Activated T-helper 9 cell treated with anti-CD3 and anti-CD28 coated beads, Interleukin-2, amount 50 U/mL, for 16 hours (primary cell): ENCODE data around the gene PXMP4.
"Not testable (repeated sequence)": the region's sequence is repeated elsewhere in the genome, so short reads cannot be mapped to it uniquely, and the experiment has no call there.

Source experiments
- DNase-seq: peaks from one replicate; pipeline ENCODE4 v3.0.0-alpha.2; 2020; ENCODE audit warnings: low read depth

The PXMP4 gene

GRCh38 chr20:33702861-33703260 lies 17.2 kb downstream of the PXMP4 start:
- DNase-seq: no peak

DNA sequence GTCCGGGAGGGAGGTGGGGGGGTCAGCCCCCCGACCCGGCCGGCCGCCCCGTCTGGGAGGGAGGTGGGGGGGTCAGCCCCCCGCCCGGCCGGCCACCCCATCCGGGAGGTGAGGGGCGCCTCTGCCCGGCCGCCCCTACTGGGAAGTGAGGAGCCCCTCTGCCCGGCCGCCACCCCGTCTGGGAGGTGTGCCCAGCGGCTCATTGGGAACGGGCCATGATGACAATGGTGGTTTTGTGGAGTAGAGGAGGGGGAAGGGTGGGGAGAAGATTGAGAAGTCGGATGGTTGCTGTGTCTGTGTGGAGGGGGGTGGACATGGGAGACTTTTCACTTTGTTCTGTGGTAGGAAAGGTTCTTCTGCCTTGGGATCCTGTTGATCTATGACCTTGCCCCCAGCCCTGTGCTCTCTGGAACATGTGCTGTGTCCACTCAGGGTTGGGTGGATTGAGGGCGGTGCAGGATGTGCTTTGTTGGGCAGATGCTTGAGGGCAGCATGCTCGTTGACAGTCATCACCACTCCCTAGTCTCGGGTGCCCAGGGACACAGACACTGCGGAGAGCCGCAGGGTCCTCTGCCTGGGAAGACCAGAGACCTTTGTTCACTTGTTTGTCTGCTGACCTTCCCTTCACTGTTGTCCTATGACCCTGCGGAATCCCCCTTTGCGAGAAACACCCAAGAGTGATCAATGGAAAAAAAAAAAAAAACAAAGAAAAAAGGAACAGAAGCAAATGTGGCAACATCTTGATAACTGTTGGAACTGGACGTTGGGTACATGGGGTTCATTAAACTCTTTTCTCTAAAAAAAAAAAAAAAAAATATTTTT lies 18.3 kb downstream of the PXMP4 start:
- DNase-seq: no peak

DNA sequence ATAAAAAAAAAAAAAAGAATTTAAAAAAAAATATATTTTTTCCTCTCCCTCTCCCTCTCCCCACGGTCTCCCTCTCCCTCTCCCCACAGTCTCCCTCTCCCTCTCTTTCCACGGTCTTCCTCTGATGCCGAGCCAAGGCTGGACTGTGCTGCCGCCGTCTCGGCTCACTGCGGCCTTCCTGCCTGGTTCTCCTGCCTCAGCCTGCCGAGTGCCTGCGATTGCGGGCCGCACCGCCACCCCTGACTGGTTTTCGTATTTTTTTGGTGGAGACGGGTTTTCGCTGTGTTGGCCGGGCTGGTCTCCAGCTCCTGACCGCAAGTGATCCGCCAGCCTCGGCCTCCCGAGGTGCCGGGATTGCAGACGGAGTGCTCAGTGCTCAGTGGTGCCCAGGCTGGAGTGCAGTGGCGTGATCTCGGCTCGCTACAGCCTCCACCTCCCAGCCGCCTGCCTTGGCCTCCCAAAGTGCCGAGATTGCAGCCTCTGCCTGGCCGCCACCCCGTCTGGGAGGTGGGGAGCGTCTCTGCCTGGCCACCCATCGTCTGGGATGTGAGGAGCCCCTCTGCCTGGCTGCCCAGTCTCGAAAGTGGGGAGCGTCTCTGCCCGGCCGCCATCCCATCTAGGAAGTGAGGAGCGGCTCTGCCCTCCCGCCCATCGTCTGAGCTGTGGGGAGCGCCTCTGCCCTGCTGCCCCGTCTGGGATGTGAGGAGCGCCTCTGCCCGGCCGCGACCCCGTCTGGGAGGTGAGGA lies 19.2 kb downstream of the PXMP4 start:
- not testable (repeated sequence) for DNase-seq

- DNase-seq: not testable (repeated sequence)
Observed at GRCh38 chr20:33698966-33699365, 21.1 kb downstream of the PXMP4 start.

DNA sequence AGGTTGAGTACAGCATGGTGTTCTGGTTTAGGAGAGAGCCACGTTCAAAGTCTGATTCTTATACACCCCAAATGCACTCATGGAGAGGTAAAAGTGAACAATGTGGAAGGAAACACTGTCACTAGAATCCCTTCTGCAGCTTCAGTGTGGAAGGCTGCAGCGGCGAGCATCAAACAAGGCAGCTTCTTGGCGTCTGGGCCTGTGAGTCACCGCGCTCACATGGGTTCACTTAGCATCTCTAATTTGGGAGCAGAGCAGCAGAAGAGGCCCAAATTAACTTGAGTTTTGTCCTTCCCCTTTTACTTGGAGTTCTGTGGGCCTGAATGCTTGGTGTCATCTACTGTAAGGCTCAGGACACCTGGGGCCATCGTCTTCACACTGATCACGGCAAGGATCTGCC lies 23.0 kb downstream of the PXMP4 start:
- no peak for DNase-seq

- no peak for DNase-seq
Observed at GRCh38 chr20:33696448-33696847, 23.7 kb downstream of the PXMP4 start.

DNA sequence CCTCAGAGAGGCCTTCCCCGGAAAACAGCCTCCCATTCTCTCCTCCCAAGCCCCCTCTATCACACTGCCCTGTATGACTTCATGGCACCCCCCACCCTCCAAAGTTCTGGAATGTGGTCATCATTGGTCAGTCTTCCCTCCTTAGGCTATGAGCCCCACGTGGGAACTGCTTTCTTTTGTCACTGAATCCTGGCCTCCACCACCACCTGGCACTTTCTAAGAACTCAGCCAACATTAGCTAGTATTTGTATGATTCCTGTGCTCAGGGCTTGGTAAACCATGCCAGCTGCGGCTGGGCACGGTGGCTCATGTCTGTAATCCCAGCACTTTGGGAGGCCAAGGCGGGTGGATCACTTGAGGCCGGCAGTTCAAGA lies 25.5 kb downstream of the PXMP4 start:
- DNase-seq: no peak

DNA sequence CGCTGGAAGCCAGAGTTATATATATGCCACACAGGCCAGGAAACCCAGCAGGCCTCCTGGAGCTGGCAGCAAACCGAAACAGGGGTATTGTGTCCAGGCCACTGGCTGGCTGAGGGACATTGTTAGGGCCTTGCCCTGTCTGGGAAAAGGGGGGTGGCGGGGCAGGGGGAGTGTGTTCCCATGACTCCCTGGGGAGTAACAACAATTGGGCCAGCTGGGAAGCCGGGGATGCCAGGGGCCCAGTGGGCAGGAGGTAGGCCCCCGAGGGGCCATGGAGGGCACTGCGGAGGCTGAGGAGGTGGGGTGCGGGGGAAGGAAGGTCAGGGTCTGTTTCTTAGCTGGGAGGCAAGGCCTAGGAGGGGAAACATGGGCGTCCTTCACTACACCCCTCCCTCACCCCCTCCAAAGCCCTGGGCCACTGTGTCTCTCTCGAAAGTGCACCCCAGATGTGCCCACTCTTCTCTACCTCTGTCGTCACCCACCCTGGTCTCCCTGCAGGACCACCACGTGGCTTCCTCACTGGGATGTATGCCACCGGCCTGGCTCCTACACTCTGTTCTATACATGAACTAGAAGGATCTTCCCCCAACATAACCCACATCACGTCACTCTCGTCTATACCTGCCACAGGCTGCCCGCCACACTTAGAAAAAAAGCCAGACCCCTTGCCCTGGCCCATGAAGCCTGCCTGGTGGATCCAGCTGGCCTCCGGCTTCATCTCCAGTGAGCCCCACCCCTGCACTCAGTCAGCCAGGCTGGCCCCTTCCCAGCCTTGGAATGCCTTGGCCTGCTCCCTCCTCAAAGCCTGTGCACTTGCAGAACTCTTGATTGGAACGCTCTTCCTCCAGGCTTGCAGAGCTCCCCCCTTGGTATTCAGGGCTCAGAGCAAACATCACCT lies 26.1 kb downstream of the PXMP4 start:
- DNase-seq: no peak

DNA sequence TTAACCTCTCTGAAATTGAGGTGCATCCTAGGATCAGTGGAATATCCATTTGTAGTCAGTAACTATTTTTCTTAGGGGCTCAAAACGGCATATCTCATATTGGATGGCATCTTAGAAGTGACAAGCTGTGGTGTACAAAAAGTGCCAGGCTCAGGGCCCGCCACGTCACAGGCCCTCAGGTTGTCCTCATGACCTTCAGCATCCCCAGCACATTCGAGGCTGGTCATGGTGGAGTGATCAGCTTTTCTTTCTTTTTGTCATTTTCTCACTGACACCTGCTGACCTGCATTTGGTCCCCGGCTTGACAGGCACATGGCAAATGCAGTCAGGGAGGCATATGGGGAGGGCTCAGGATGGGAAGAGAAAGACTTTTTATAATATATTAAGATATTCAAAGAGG lies 26.8 kb downstream of the PXMP4 start:
- DNase-seq: no peak

DNA sequence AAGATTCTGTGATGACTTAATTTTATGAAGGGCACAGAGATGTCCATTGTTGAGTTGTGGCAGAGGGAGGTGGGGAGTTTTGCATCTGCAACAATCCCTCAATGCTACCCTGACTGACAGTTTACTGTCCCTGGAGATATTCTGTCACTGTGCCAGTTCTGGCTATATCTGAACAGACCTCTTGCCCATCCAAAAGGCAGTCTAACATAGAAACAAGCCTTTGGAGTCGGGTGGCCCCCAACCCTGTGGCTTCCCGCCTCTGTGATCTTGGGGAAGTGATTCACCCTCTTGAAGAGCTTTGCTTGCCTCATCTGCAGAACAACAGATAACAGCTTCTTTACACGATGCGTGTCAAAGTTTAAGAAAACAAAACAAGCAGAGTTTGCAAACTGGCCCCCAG lies 30.1 kb downstream of the PXMP4 start:
- no peak for DNase-seq

DNA sequence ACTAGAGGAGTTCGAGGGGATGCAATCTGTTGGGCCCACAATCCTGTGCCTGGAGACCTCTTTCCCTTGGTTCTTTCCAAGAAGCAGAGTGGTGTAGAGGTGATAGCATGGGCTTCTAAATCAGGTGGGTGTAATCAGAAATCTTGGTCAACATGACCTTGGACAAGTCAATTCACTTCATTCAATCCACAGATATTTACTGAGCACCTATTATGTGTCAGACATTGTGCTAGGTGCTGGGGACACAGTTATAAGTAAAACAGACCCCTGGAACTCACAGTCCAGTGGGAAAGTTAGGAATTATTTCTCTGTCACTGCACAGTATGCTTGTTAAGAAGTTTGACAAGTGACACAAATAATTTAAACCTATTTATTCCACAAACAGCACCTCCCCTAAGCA lies 30.6 kb downstream of the PXMP4 start:
- DNase-seq: no peak

DNA sequence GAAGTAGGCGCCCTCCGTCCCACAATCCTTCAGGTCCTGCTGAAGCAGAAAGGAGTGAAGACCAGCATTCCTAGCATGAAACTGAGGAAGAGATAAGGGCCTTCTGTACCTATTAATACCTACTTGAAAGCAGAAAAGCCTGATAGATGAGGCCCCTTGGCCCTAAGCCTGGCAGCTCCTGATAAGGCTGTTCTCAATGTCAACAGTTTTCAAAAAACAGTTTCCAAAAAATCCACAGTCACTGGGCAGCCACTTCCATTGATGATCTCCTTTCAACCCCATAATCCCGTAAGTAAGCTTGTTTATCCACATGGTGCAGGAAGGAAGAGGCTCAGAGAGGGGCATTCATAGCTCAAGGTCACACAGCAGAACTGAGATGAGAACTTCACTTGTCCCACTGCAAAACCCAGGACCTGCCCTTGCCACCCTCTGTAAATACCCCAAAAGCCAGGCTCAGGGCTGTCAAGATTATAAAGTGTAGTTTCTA lies 31.1 kb downstream of the PXMP4 start:
- DNase-seq: no peak

- DNase-seq: no peak
Observed at GRCh38 chr20:33687993-33688937, 31.8 kb downstream of the PXMP4 start.

GRCh38 chr20:33687370-33687915 lies 32.7 kb downstream of the PXMP4 start:
- DNase-seq: no peak

DNA sequence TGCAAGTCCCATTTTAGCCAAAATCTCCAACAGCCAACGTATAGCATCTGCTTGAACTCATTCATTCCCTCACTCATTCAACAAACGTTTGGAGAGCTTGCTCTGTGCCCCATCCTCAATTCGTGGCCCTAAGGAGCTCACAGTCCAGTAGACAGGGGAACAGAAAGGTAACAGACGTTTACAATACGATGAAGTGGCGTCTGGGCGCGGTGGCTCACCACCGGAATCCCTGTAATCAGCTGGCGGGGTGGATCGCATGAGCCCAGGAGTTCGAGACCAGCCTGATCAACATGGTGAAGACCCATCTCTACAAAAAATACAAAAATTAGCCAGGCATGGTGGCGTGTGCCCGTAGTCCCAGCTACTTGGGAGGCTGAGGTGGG lies 33.1 kb downstream of the PXMP4 start:
- no peak for DNase-seq

- peak; percentile 94 for DNase-seq
Observed at GRCh38 chr20:33686100-33686983, 33.8 kb downstream of the PXMP4 start, which contains the start of gene E2F1. E2F1 (minus strand) TSS chr20:33686385; CDS start chr20:33686264, 121 bp downstream.

GRCh38 chr20:33685328-33686099 lies 34.6 kb downstream of the PXMP4 start:
- DNase-seq: no peak

GRCh38 chr20:33684533-33685327 lies 35.4 kb downstream of the PXMP4 start:
- no peak for DNase-seq
